DMS 273 treated with DMSO at 0.1 percent for 48 hours (cell line): ENCODE results near the gene ATG13.
A peak's percentile ranks its signal among the peaks of the same experiment; 100 is the strongest.

Experiments used
- DNase-seq: peaks from one replicate; lab custom pipeline; 2025; lab: John Stamatoyannopoulos, UW

ATG13 gene

GRCh38 chr11:46676436-46677158, 59.2 kb downstream of the ATG13 start:
- DNase-seq = no peak

- DNase-seq = no peak
Measured at GRCh38 chr11:46677169-46677568, 59.8 kb downstream of the ATG13 start.

- no peak for DNase-seq
Measured at GRCh38 chr11:46677991-46678740, 60.8 kb downstream of the ATG13 start.

- no peak for DNase-seq
Measured at GRCh38 chr11:46678741-46679130, 61.4 kb downstream of the ATG13 start.

- DNase-seq = no peak
Measured at GRCh38 chr11:46679241-46680163, 62.1 kb downstream of the ATG13 start.

GRCh38 chr11:46680164-46680760, 62.9 kb downstream of the ATG13 start:
- DNase-seq = no peak

GRCh38 chr11:46680815-46681214, 63.5 kb downstream of the ATG13 start:
- no peak for DNase-seq

- no peak for DNase-seq
Measured at GRCh38 chr11:46681814-46682213, 64.5 kb downstream of the ATG13 start.

- DNase-seq = no peak
Measured at GRCh38 chr11:46682773-46683752, 65.7 kb downstream of the ATG13 start.

GRCh38 chr11:46684367-46684766, 67.0 kb downstream of the ATG13 start:
- DNase-seq = no peak

GRCh38 chr11:46686886-46687795, 69.8 kb downstream of the ATG13 start:
- peak; percentile 5 for DNase-seq

GRCh38 chr11:46690702-46691101, 73.3 kb downstream of the ATG13 start:
- DNase-seq = no peak

- no peak for DNase-seq
Measured at GRCh38 chr11:46692450-46692849, 75.1 kb downstream of the ATG13 start.

- no peak for DNase-seq
Measured at GRCh38 chr11:46693597-46694012, 76.3 kb downstream of the ATG13 start.

GRCh38 chr11:46694072-46694471, 76.7 kb downstream of the ATG13 start:
- no peak for DNase-seq

GRCh38 chr11:46694607-46695006, 77.3 kb downstream of the ATG13 start:
- no peak for DNase-seq

GRCh38 chr11:46695345-46696211, 78.2 kb downstream of the ATG13 start:
- no peak for DNase-seq

- DNase-seq = peak; percentile 45
Measured at GRCh38 chr11:46696212-46696558, 78.8 kb downstream of the ATG13 start.

GRCh38 chr11:46697303-46697702, 80.0 kb downstream of the ATG13 start:
- no peak for DNase-seq
